Measurements from ENCODE around the gene CLDN24. TPM values are rescaled to one million over a fixed set of nuclear protein-coding genes. Genes with fewer than 3 reads are reported as not detected.
"Not testable (repeated sequence)": the region's sequence is repeated elsewhere in the genome, so short reads cannot be mapped to it uniquely, and the experiment has no call there.

Gene CLDN24
- total and polyA plus RNA-seq, 2 donors (not counting 3 experiments of a cell fraction or from before 2014, with no cell fraction given), result not detected

GRCh38 chr4:183324619-183325018, 2.4 kb upstream of the CLDN24 start:
- H3K9ac ChIP-seq (replicated peaks; ENCODE audit: extremely low read depth, insufficient read depth, low read length), result no peak overlapping the region
- H3K9me1 ChIP-seq (replicated peaks; ENCODE audit: control insufficient read depth, extremely low read depth, insufficient read depth, low read length), result no peaks in the 10 kb centered on the region
- no peak overlapping the region for H3K4me3 ChIP-seq (replicated peaks in 1 of 3; ENCODE audit: insufficient read depth in 1 of 3, low read depth in 1 of 3, low read length in 3 of 3)
- H3K4me2 ChIP-seq (ENCODE audit: insufficient read depth, low read length), result no peak overlapping the region
- H3K79me2 ChIP-seq (ENCODE audit: control insufficient read depth, insufficient read depth, low read length), result no peaks in the 10 kb centered on the region
- H3K9me3 ChIP-seq (replicated peaks; ENCODE audit: control insufficient read depth, insufficient read depth, low read length), result no peaks in the 10 kb centered on the region
- H4K20me1 ChIP-seq (replicated peaks; ENCODE audit: control insufficient read depth, extremely low read depth, insufficient read depth, low read length), result no peaks in the 10 kb centered on the region
- peaks cover 6% of the 10 kb centered on the region for H3K4me1 ChIP-seq (ENCODE audit: control insufficient read depth, extremely low read depth, insufficient read depth, low read length)
- TF ChIP-seq MAX (IDR thresholded peaks at IDR 0.05; ENCODE audit: insufficient read depth, insufficient read length), result no peak
- no peak for TF ChIP-seq MYC (IDR thresholded peaks at IDR 0.05; ENCODE audit: low read depth, low read length)
- TF ChIP-seq JUN (IDR thresholded peaks at IDR 0.05; ENCODE audit: borderline replicate concordance, insufficient read depth, insufficient read length, low read depth), result no peak
- no peak for TF ChIP-seq POLR2AphosphoS5 (IDR thresholded peaks at IDR 0.05; ENCODE audit: insufficient read depth, low read depth, low read length)
- no peak for TF ChIP-seq FOS (IDR thresholded peaks at IDR 0.05; ENCODE audit: borderline replicate concordance, insufficient read depth, low read length)
- no peak for TF ChIP-seq POLR2A (IDR thresholded peaks at IDR 0.05; ENCODE audit: low read depth, low read length)
- TF ChIP-seq EZH2 (IDR thresholded peaks at IDR 0.05; ENCODE audit: borderline replicate concordance, low read depth, low read length, severe bottlenecking), result no peak
- no peak for TF ChIP-seq GATA2 (IDR thresholded peaks at IDR 0.05; ENCODE audit: insufficient read depth, insufficient read length, low read depth, low read length)
- no peak for TF ChIP-seq CTCF (IDR thresholded peaks at IDR 0.05; ENCODE audit: extremely low read depth in 1 of 2, insufficient read depth in 1 of 2, low read depth in 1 of 2, low read length in 2 of 2)
- H2AFZ ChIP-seq (ENCODE audit: low read depth, low read length), result no peak overlapping the region
- no peak overlapping the region for H3K27ac ChIP-seq (ENCODE audit: insufficient read depth, low read depth, low read length)
- POLR2A ChIA-PET, result interaction anchor here (0.6 kb wide), 1 partner anchor 244 kb away, joined by 4 read pairs; no protein-coding TSS in a partner anchor
- H3K36me3 ChIP-seq (ENCODE audit: control insufficient read depth in 2 of 2, extremely low read depth in 1 of 2, insufficient read depth in 2 of 2, low read length in 2 of 2), result peaks cover 0 to 2% of the 10 kb centered on the region in 2 experiments
- FAIRE-seq (no peak), DNase-seq (ENCODE audit: low read depth, low spot score) (no peak)
- CTCF ChIA-PET, result interaction anchor here (0.7 to 1.2 kb wide), 3 partner anchors 11 to 62 kb away, joined by 3 read pairs; no protein-coding TSS in a partner anchor
- dilution Hi-C loops (cut with MboI; ENCODE audit: extremely low pct_ligation_motif_present, low sequenced_read_pairs), result no loop called here
- H3K27me3 ChIP-seq (ENCODE audit: control insufficient read depth in 2 of 2, insufficient read depth in 2 of 2, low read length in 2 of 2), result no peaks in the 10 kb centered on the region
- BruUV-seq (replicated peaks), result no TSS peak
- intact Hi-C loops (cut with micrococcal nuclease), result no loop called here

DNA sequence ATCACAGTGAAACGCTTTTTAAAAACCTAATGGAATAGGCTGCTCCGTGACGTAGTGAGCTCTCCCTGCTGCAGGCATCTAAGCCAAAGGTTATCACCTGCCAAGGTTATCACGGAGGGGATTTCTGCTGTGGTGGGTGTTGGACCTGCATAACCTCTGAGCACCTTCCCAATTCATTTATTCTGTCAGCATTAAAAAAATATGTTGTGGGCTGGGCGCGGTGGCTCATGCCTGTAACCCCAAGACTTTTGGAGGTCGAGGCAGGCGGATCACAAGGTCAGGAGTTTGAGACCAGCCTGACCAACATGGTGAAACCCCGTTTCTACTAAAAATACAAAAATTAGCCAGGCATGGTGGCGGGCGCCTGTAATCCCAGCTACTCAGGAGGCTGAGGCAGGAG, 1.8 kb upstream of the CLDN24 start:
- H3K4me1 ChIP-seq (ENCODE audit: control insufficient read depth, extremely low read depth, insufficient read depth, low read length); H2AFZ ChIP-seq (ENCODE audit: low read depth, low read length); H3K27ac ChIP-seq (ENCODE audit: insufficient read depth, low read depth, low read length); intact Hi-C loops (cut with micrococcal nuclease); H3K9me1 ChIP-seq (replicated peaks; ENCODE audit: control insufficient read depth, extremely low read depth, insufficient read depth, low read length); dilution Hi-C loops (cut with MboI; ENCODE audit: extremely low pct_ligation_motif_present, low sequenced_read_pairs); BruUV-seq (replicated peaks); H3K36me3 ChIP-seq (ENCODE audit: control insufficient read depth in 2 of 2, extremely low read depth in 1 of 2, insufficient read depth in 2 of 2, low read length in 2 of 2); H3K9ac ChIP-seq (replicated peaks; ENCODE audit: extremely low read depth, insufficient read depth, low read length); H3K27me3 ChIP-seq (ENCODE audit: control insufficient read depth in 2 of 2, insufficient read depth in 2 of 2, low read length in 2 of 2); H3K79me2 ChIP-seq (ENCODE audit: control insufficient read depth, insufficient read depth, low read length); DNase-seq (ENCODE audit: low read depth, low spot score); CTCF ChIA-PET; H3K9me3 ChIP-seq (replicated peaks; ENCODE audit: control insufficient read depth, insufficient read depth, low read length); FAIRE-seq; H3K4me3 ChIP-seq (replicated peaks in 1 of 3; ENCODE audit: insufficient read depth in 1 of 3, low read depth in 1 of 3, low read length in 3 of 3); H4K20me1 ChIP-seq (replicated peaks; ENCODE audit: control insufficient read depth, extremely low read depth, insufficient read depth, low read length); H3K4me2 ChIP-seq (ENCODE audit: insufficient read depth, low read length): not testable (repeated sequence)
- POLR2A ChIA-PET, result interaction anchor here (0.6 kb wide), 1 partner anchor 244 kb away, joined by 4 read pairs; no protein-coding TSS in a partner anchor
